ENCODE results near the gene HEY2.

DNA sequence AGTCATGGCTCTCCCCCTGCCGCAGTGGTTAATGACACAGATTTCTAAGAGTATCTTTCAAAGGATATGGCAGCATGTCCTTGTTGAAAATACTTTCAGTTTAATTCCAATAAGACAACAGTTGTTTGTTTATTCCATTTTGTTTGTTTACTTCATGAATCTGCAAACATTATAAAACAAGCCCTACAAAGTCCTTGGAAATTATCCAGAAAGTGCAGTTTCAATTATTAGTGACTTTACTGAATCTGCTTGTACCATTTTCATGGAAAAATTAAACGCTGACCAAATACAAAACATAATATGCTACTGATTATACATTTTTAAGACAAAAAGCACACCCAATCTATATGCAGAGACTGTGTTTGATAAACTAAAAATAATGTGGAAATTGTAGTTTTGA lies 3.3 kb downstream of the HEY2 start:
- no peak for TF ChIP-seq CTCF (IDR thresholded peaks at IDR 0.05; ENCODE audit: low read depth, low read length, missing input control)
- TF ChIP-seq, protein P1, sequence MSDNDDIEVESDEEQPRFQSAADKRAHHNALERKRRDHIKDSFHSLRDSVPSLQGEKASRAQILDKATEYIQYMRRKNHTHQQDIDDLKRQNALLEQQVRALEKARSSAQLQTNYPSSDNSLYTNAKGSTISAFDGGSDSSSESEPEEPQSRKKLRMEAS (IDR thresholded peaks at IDR 0.05): no peak

All from liver (tissue), 2 donors.